PC-9 (cell line): ENCODE data around the gene CEP170B. TPM values are rescaled to one million over a fixed set of nuclear protein-coding genes. Genes with fewer than 3 reads are reported as not detected.
"Not testable (repeated sequence)": the region's sequence is repeated elsewhere in the genome, so short reads cannot be mapped to it uniquely, and the experiment has no call there.

Experiments used
- BruUV-seq: library from RNA; stranded (reverse); fragments of 400-500 nt; replicated peaks from 2 replicates; lab custom pipeline; 2021; lab: Mats Ljungman, UMichigan
- CTCF ChIA-PET: fragments of 300-600 bp; sonication (Branson Sonifier 250); formaldehyde crosslinking; loops from one replicate; lab custom pipeline; 2022; ENCODE audit warnings: antibody characterized with exemption; lab: Charles Lee
- POLR2A ChIA-PET: fragments of 300-600 bp; sonication (Branson Sonifier 250); formaldehyde crosslinking; loops from one replicate; lab custom pipeline; 2022; ENCODE audit warnings: antibody characterized with exemption; ENCODE audit not compliant: unreplicated experiment; lab: Charles Lee
- DNase-seq, 2 experiments: peaks; one replicate each; pipeline versions ENCODE4 v3.0.0 to v3.0.0-alpha.2; 2015 to 2022; ENCODE audit warnings: mixed read lengths in 1 of 2
- H2AFZ ChIP-seq: fragments of 200-600 bp; sonication (generic); 2 replicates; pipeline ENCODE4 v1.8.1; 2017; ENCODE audit warnings: antibody characterized with exemption
- H3F3A ChIP-seq: fragments of 200-600 bp; sonication (generic); 2 replicates; pipeline ENCODE4 v1.8.1; 2017; ENCODE audit warnings: antibody characterized with exemption, mild to moderate bottlenecking, low read depth; ENCODE audit not compliant: insufficient read depth
- H3K27ac ChIP-seq: fragments of 200-600 bp; sonication (generic); 2 replicates; pipeline ENCODE4 v1.6.1; 2016; ENCODE audit warnings: mixed run types
- H3K27me3 ChIP-seq: fragments of 200-600 bp; sonication (generic); 2 replicates; pipeline ENCODE4 v1.6.1; 2016; ENCODE audit warnings: low read depth, mixed run types; ENCODE audit not compliant: insufficient read depth
- H3K36me3 ChIP-seq: fragments of 200-600 bp; sonication (generic); 2 replicates; pipeline ENCODE4 v1.6.1; 2016; ENCODE audit warnings: low read depth, mixed run types
- H3K4me1 ChIP-seq: fragments of 200-600 bp; sonication (generic); replicated peaks from 2 replicates; pipeline ENCODE4 v1.6.1; 2016; ENCODE audit warnings: mixed run types; ENCODE audit not compliant: insufficient read depth
- H3K4me2 ChIP-seq: fragments of 200-600 bp; sonication (generic); 2 replicates; pipeline ENCODE4 v1.6.1; 2017; ENCODE audit warnings: mixed run types
- H3K4me3 ChIP-seq: fragments of 200-600 bp; sonication (generic); 2 replicates; pipeline ENCODE4 v1.6.1; 2016; ENCODE audit warnings: mixed run types
- H3K79me2 ChIP-seq: fragments of 200-600 bp; sonication (generic); 2 replicates; pipeline ENCODE4 v1.6.1; 2017; ENCODE audit warnings: low read depth, mixed run types
- H3K9me2 ChIP-seq: fragments of 200-600 bp; sonication (generic); 2 replicates; pipeline ENCODE4 v1.8.1; 2017; ENCODE audit warnings: mild to moderate bottlenecking; ENCODE audit not compliant: insufficient read depth
- H3K9me3 ChIP-seq: fragments of 200-600 bp; sonication (generic); 2 replicates; pipeline ENCODE4 v1.8.1; 2016; ENCODE audit warnings: low read depth; ENCODE audit not compliant: insufficient read depth
- H4K20me1 ChIP-seq: fragments of 200-600 bp; sonication (generic); 2 replicates; pipeline ENCODE4 v1.8.1; 2017; ENCODE audit not compliant: insufficient read depth
- CTCF ChIP-seq: fragments of 200-600 bp; sonication (generic); conservative IDR thresholded peaks from 2 replicates; pipeline ENCODE4 v1.6.1; 2017; ENCODE audit warnings: mixed run types, antibody characterized with exemption, mild to moderate bottlenecking, moderate library complexity
- EZH2 ChIP-seq: fragments of 200-600 bp; sonication (generic); IDR thresholded peaks from 2 replicates; pipeline ENCODE4 v1.8.0; 2017; ENCODE audit warnings: antibody characterized with exemption, low read depth
- intact Hi-C: fragments of 100-400 bp; cut with micrococcal nuclease; formaldehyde crosslinking; loops from one replicate; pipeline ENCODE4 v1.10.0; 2022; ENCODE audit not compliant: unreplicated experiment
- total RNA-seq: library from RNA; stranded (reverse); gene quantifications from 2 replicates; pipeline ENCODE4 v1.2.3, GENCODE V29; 2021

The CEP170B gene
- total RNA-seq, 1 experiment from 2014 or later: 25.7 TPM

- POLR2A ChIA-PET: no interaction called here
- intact Hi-C loops: no loop called here
- Histone ChIP-seq H3K27ac (no peak overlapping the region), H4K20me1 (peaks cover 9% of the 10 kb centered on the region), H3K4me3 (no peak overlapping the region), H3K4me1 (peaks cover 7% of the 10 kb centered on the region), H3F3A (peaks cover 8% of the 10 kb centered on the region; the same call in 1 of the 2 replicates), H3K9me3 (no peaks in the 10 kb centered on the region), H2AFZ (no peak overlapping the region), H3K4me2 (no peak overlapping the region), H3K79me2 (no peaks in the 10 kb centered on the region), H3K36me3 (no peaks in the 10 kb centered on the region; the same call in 1 of the 2 replicates), H3K27me3 (no peaks in the 10 kb centered on the region), H3K9me2 (no peaks in the 10 kb centered on the region)
- CTCF ChIA-PET: no interaction called here
- BruUV-seq: no TSS peak
- DNase-seq: no peak
- no peak for TF ChIP-seq CTCF
- TF ChIP-seq EZH2: no peak
Observed at GRCh38 chr14:104883681-104884361, 18.8 kb downstream of the CEP170B start.

GRCh38 chr14:104884381-104884780 is 19.3 kb downstream of the CEP170B start:
- H3K27ac ChIP-seq, H3F3A ChIP-seq, BruUV-seq, POLR2A ChIA-PET, CTCF ChIA-PET, H4K20me1 ChIP-seq, H3K9me3 ChIP-seq, H3K4me3 ChIP-seq, H3K36me3 ChIP-seq, H3K27me3 ChIP-seq, H3K9me2 ChIP-seq, H3K79me2 ChIP-seq, H3K4me2 ChIP-seq, H3K4me1 ChIP-seq, DNase-seq, H2AFZ ChIP-seq, intact Hi-C loops: not testable (repeated sequence)

GRCh38 chr14:104885031-104885972 is 20.2 kb downstream of the CEP170B start:
- H3K79me2 ChIP-seq: no peaks in the 10 kb centered on the region
- no peak for DNase-seq
- no peak overlapping the region for H3K4me2 ChIP-seq
- no TSS peak for BruUV-seq
- ChIA-PET POLR2A (no interaction called here), CTCF (no interaction called here)
- H4K20me1 ChIP-seq: peaks cover 5% of the 10 kb centered on the region
- no peak overlapping the region for H3K27ac ChIP-seq
- H3F3A ChIP-seq: peaks cover 8% of the 10 kb centered on the region; the same call in 1 of the 2 replicates
- H3K9me3 ChIP-seq: no peaks in the 10 kb centered on the region
- no peak overlapping the region for H3K4me3 ChIP-seq
- TF ChIP-seq CTCF (no peak), EZH2 (no peak)
- no peaks in the 10 kb centered on the region; the same call in 1 of the 2 replicates for H3K36me3 ChIP-seq
- intact Hi-C loops: no loop called here
- peaks cover 7% of the 10 kb centered on the region for H3K4me1 ChIP-seq
- H2AFZ ChIP-seq: no peak overlapping the region
- H3K27me3 ChIP-seq: no peaks in the 10 kb centered on the region
- no peaks in the 10 kb centered on the region for H3K9me2 ChIP-seq
